DND-41 (cell line): ENCODE measurements around the gene CENPO.

Experiments used
- CTCF ChIP-seq: IDR thresholded peaks from 2 replicates; pipeline ENCODE4 v1.5.1; 2012; ENCODE audit warnings: borderline replicate concordance, low read length, moderate library complexity, mild to moderate bottlenecking; ENCODE audit not compliant: poor library complexity, severe bottlenecking; ENCODE audit errors: extremely low read depth
- EZH2 ChIP-seq: IDR thresholded peaks from 3 replicates; pipeline ENCODE4 v1.6.1; 2012; ENCODE audit warnings: borderline replicate concordance, low read depth, mild to moderate bottlenecking, moderate library complexity, low read length, inconsistent platforms; ENCODE audit not compliant: severe bottlenecking

GRCh38 chr2:24771061-24771460, 22.2 kb upstream of the CENPO start:
- TF ChIP-seq CTCF, result no peak
- no peak for TF ChIP-seq EZH2
